HepG2 (cell line): ENCODE data around the gene GPR107.

Experiments
- CBX2 ChIP-seq, 2 experiments: fragments of 200-600 bp in 1 of 2; sonication (generic); formaldehyde crosslinking in 1 of 2; IDR thresholded peaks; 2 replicates each; pipeline versions ENCODE4 v1.7.0 to v1.8.1; 2018 to 2022; ENCODE audit warnings: low read depth in 2 of 2, low read length in 1 of 2, mild to moderate bottlenecking in 1 of 2, missing genetic modification reagents in 1 of 2
- HNF4A ChIP-seq: sonication (generic); formaldehyde crosslinking; IDR thresholded peaks from 2 replicates; pipeline ENCODE4 v1.4.0; 2020; ENCODE audit warnings: missing genetic modification reagents
- MAFF ChIP-seq: IDR thresholded peaks from 2 replicates; pipeline ENCODE4 v1.6.1; 2011; ENCODE audit warnings: low read depth, low read length, improper control_type of control experiment
- PITX1 ChIP-seq: sonication (generic); formaldehyde crosslinking; IDR thresholded peaks from 2 replicates; pipeline ENCODE4 v1.5.1; 2020; ENCODE audit warnings: mild to moderate bottlenecking, missing genetic modification reagents
- TAF1 ChIP-seq: sonication (generic); formaldehyde crosslinking; IDR thresholded peaks from 2 replicates; pipeline ENCODE4 v1.4.0; 2020; ENCODE audit warnings: missing genetic modification reagents
- THAP9 ChIP-seq: sonication (generic); formaldehyde crosslinking; IDR thresholded peaks from 2 replicates; pipeline ENCODE4; 2020; ENCODE audit warnings: missing genetic modification reagents, mild to moderate bottlenecking, borderline replicate concordance
- ZGPAT ChIP-seq: IDR thresholded peaks from 2 replicates; pipeline ENCODE4 v1.6.1; 2016; ENCODE audit warnings: mild to moderate bottlenecking
- ZNF207 ChIP-seq: fragments of 450-650 bp; IDR thresholded peaks from 2 replicates; pipeline ENCODE4 v1.6.1; 2016; ENCODE audit warnings: antibody characterized with exemption, borderline replicate concordance
- ZNF317 ChIP-seq: sonication (generic); formaldehyde crosslinking; IDR thresholded peaks from 2 replicates; pipeline ENCODE4 v1.5.0; 2020; ENCODE audit warnings: mild to moderate bottlenecking, missing genetic modification reagents
- ZNF331 ChIP-seq: sonication (generic); formaldehyde crosslinking; IDR thresholded peaks from 2 replicates; pipeline ENCODE4 v1.4.0; 2020; ENCODE audit warnings: missing genetic modification reagents
- ZSCAN9 ChIP-seq: IDR thresholded peaks from 2 replicates; pipeline ENCODE4 v1.6.1; 2016; ENCODE audit warnings: borderline replicate concordance
- TF ChIP-seq, protein P1 (sequence below): sonication (generic); formaldehyde crosslinking; IDR thresholded peaks from 2 replicates; pipeline ENCODE4 v1.4.0; 2020; ENCODE audit warnings: mild to moderate bottlenecking, low read depth, missing genetic modification reagents
- TF ChIP-seq, protein P2 (sequence below): sonication (generic); formaldehyde crosslinking; IDR thresholded peaks from 2 replicates; pipeline ENCODE4 v1.5.0; 2020; ENCODE audit warnings: mild to moderate bottlenecking, missing genetic modification reagents, moderate library complexity

DNA sequence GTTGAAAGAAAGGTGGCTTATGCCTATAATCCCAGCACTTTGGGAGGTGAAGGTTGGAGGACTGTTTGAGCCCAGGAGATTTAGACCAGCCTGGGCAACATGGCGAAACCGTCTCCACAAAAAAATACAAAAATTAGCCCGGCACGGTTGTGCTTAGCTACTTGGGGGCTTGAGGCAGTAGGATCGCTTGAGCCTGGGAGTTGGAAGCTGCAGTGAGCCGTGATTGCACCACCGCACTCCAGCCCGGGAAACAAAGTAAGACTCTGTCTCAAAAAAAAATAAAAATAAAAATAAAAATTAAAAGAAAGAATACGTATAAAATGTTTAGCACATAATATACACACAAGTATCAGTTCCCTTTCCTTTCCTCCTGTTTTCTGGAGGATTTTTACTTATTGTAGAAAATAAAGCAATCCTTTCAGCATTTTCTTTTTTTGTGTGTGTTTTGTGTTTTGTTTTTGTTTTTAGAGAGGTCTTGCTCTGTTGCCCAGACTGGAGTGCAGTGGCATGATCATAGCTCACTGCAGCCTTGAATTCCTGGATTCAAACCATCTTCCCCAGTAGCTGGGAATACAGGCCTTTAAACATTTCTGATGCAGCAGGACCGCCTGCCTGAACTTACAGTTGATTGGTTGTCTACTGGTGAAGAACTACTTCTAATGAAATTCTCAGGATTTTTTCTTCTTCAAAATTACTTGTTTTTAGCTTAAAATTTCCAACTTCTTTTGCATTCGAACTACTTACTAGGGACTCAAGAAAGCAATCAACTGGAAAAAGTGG lies 4.1 kb upstream of the GPR107 start:
- TF ChIP-seq CBX2 (IDR thresholded peaks at IDR 0.05; ENCODE audit: low read depth, low read length) (no peak), CBX2 (CRISPR knock-in tag; IDR thresholded peaks at IDR 0.05; ENCODE audit: low read depth) (no peak), HNF4A (CRISPR knock-in tag) (no peak), ZSCAN9 (CRISPR knock-in tag) (no peak), ZGPAT (no peak), MAFF (no peak), TAF1 (no peak), ZNF207 (no peak), ZNF331 (CRISPR knock-in tag) (no peak), PITX1 (CRISPR knock-in tag) (no peak), THAP9 (CRISPR knock-in tag) (no peak), ZNF317 (CRISPR knock-in tag) (no peak)
- TF ChIP-seq, protein P1, sequence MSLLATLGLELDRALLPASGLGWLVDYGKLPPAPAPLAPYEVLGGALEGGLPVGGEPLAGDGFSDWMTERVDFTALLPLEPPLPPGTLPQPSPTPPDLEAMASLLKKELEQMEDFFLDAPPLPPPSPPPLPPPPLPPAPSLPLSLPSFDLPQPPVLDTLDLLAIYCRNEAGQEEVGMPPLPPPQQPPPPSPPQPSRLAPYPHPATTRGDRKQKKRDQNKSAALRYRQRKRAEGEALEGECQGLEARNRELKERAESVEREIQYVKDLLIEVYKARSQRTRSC (CRISPR knock-in tag), result no peak
- TF ChIP-seq, protein P2, sequence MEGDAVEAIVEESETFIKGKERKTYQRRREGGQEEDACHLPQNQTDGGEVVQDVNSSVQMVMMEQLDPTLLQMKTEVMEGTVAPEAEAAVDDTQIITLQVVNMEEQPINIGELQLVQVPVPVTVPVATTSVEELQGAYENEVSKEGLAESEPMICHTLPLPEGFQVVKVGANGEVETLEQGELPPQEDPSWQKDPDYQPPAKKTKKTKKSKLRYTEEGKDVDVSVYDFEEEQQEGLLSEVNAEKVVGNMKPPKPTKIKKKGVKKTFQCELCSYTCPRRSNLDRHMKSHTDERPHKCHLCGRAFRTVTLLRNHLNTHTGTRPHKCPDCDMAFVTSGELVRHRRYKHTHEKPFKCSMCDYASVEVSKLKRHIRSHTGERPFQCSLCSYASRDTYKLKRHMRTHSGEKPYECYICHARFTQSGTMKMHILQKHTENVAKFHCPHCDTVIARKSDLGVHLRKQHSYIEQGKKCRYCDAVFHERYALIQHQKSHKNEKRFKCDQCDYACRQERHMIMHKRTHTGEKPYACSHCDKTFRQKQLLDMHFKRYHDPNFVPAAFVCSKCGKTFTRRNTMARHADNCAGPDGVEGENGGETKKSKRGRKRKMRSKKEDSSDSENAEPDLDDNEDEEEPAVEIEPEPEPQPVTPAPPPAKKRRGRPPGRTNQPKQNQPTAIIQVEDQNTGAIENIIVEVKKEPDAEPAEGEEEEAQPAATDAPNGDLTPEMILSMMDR, result no peak
